HK-2 (cell line): ENCODE data around the gene NAXE.
"Not testable (repeated sequence)": the region's sequence is repeated elsewhere in the genome, so short reads cannot be mapped to it uniquely, and the experiment has no call there.

ENCODE experiments used
- DNase-seq: peaks from one replicate; pipeline ENCODE4 v3.0.0-alpha.2; 2018; ENCODE audit not compliant: unreplicated experiment

The NAXE gene

DNA sequence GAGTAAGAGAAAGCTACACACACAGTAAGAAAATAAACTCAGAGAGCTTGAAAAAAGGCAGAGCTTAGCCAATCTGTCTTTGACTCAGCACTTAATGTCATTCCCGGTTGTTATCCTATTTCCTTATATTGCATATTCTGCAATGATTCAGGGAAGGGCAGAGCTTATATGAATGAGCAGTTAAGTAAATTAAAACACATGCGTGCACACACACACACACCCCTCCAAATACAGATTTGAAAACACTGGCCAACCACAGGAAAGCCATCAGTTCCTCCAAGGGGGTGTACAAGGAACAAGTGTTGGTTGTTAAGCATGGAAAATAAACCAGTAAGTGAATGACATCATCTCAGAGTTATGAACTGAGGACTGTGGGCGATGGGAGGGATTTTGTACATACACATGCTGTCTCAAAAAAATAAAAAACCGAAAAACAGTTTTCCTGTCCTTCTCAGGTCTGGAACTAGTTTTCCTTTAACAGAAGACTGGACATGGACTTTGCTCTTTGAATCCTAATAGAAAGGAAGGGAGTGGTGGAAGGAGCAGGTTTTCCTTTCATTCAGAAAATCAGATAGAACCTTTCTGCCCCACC lies 20.2 kb upstream of the NAXE start:
- peak; percentile 34 for DNase-seq

- peak; percentile 85 for DNase-seq
Measured at GRCh38 chr1:156571919-156572662, 19.5 kb upstream of the NAXE start, which contains the start of gene IQGAP3. Gene IQGAP3 (minus strand): TSS chr1:156572565. CDS start chr1:156572529, 36 bp downstream.

DNA sequence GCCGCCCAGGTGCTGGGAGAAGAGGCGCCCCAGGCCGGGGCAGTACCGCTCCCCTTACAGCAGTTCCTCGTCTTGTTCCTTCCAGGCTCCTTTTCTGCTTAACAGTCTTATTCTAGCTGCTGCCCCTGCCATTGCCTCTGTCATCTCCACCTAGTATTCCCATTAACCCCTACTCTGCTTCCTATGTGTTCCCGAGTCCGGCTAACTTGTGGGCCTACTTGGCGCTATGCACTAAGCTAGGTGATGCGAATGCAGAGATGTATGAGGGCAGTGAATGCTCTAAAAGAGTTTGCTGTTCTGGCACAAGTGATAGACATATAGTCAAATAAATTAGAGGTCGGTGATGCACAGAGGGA lies 18.9 kb upstream of the NAXE start:
- DNase-seq: no peak

DNA sequence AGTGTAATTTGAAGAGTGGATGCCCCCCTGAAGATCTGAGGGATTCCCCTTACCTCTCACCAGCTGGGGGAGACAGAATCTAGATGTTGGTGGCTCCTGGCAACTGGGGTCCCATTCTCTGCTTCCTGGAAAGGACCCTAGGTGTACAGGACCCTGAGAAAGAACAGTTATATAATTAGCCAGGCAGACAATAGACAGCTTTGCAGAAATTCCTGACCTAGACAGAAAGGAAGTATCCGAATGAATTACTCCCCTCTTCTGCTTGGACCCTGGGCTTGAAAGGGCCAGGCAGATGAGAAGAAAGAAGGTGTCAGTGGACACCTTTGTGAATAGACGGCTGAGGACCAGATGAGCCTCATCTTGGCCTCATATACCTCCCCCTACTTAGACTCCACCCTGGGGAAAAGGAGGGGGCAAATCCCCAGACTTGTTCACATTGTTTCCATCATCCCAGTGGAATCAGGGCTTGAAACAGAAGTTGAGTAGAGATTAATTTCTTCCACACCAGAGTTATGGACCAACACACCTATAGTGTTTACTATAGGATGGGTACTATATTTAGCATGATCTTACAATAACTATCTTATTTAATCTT lies 17.4 kb upstream of the NAXE start:
- DNase-seq: no peak

DNA sequence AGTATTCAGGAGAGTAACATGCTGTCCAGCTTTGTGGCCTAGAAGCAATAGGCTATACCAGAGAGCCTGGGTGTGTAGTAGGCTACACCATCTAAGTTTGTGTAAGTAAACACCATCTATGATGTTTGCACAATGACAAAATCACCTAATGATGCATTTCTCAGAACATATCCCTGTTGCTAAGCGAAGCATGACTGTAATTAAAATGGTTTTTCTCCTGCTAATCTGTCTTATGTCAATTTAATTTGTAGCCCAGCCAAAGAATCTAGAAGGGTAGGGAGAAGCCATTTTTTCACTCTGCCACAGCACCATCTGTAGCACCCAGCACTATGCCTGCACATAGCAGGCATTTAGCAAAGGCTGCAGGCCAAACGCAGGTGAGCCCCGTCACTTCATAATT lies 14.0 kb upstream of the NAXE start:
- no peak for DNase-seq

DNA sequence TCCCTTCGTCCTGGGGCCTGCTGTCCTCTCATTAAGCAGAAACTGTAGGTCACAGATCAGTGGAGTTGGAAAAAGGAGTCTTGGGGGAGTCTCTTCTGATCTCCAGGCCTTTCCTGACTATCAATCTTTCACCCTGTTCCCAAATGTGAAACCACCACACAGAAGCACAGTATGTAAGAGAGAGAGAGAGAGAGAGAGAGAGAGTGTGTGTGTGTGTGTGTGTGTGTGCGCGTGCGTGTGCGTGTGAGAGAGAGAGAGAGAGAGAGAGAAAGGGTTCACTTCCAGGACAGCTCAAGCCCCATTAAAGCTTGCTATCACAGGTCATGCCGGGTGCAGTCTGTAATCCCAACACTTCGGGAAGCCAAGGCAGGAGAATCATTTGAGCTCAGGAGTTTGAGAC lies 13.5 kb upstream of the NAXE start:
- DNase-seq: no peak

- no peak for DNase-seq
Measured at GRCh38 chr1:156579472-156579871, 12.1 kb upstream of the NAXE start, which contains the start of gene TTC24. Gene TTC24 (plus strand): TSS chr1:156579723. CDS start chr1:156581365, 1,642 bp downstream.

- no peak for DNase-seq
Measured at GRCh38 chr1:156581661-156582387, 9.8 kb upstream of the NAXE start.

- DNase-seq: no peak
Measured at GRCh38 chr1:156582388-156583017, 9.1 kb upstream of the NAXE start.

- DNase-seq: peak; percentile 61
Measured at GRCh38 chr1:156583821-156584622, 7.6 kb upstream of the NAXE start.

GRCh38 chr1:156584813-156585212 lies 6.8 kb upstream of the NAXE start:
- DNase-seq: no peak

GRCh38 chr1:156586323-156586722 lies 5.3 kb upstream of the NAXE start:
- no peak for DNase-seq

GRCh38 chr1:156586892-156587477 lies 4.6 kb upstream of the NAXE start:
- DNase-seq: no peak

- not testable (repeated sequence) for DNase-seq
Measured at GRCh38 chr1:156587927-156588326, 3.6 kb upstream of the NAXE start.

DNA sequence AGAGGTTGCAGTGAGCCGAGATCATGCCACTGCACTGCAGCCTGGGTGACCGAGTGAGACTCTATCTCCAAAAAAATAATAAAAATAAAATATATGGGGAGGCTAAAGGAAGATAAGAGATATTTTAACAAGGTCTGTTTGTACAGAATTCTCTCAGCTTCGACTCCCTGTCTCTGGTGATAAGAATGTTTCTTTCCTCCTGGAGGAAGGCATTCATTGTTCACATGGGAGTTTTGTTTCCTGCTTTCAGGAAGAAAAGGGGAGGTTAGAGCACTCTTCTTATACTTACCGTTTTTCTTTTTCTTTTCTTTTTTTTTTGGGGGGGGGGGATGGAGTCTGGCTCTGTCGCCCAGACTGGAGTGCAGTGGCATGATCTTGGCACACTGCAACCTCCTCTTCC lies 2.0 kb upstream of the NAXE start:
- no peak for DNase-seq

DNA sequence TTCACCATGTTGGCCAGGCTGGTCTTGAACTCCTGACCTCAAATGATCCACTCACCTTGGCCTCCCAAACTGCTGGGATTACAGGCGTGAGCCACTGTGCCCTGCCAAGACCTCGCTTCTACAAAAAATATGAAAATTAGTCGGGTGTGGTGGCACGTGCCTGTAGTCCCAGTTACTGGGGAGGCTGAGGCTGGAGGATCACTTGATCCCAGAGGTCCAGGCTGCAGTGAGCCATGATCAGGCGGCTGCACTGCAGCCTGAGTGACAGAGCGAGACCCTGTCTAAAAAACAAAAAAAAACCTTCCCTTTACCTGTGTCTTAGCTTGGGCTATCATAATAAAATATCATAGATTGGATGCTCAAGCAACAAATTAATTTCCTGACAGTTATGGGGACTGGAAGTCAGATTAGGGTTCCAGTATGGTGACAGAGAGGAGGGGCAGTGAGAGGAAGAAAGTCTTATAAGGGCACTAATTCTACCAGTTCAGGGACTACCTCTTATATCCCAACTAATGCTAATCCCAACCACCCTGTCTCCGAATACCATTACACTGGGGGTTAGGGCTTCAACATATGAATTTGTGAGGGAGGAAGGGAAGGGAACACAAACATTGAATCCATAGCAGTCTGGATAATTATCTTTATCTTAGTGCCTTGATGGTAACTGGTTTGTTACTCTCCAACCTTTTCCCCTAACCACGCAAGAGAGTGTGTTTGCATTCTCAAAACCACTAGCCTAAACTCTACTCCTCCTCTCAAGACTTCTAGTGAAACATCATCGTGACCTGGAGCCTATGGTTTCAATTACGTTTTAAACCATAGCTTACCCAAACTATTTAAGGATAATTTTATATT lies 1.0 kb upstream of the NAXE start:
- DNase-seq: no peak

DNA sequence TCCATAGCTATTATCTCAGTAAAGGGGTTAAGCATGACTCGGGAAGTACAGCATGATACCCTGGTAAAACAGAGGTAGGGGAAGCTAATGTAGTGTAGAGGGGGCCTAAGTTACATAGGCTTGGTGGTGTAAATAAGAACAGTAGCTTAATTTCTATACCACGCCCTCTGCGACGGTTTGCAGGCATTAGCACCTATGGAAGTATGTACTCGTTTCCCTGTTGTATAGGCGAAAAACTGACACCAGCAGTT lies 470 bp upstream of the NAXE start:
- DNase-seq: no peak

DNA sequence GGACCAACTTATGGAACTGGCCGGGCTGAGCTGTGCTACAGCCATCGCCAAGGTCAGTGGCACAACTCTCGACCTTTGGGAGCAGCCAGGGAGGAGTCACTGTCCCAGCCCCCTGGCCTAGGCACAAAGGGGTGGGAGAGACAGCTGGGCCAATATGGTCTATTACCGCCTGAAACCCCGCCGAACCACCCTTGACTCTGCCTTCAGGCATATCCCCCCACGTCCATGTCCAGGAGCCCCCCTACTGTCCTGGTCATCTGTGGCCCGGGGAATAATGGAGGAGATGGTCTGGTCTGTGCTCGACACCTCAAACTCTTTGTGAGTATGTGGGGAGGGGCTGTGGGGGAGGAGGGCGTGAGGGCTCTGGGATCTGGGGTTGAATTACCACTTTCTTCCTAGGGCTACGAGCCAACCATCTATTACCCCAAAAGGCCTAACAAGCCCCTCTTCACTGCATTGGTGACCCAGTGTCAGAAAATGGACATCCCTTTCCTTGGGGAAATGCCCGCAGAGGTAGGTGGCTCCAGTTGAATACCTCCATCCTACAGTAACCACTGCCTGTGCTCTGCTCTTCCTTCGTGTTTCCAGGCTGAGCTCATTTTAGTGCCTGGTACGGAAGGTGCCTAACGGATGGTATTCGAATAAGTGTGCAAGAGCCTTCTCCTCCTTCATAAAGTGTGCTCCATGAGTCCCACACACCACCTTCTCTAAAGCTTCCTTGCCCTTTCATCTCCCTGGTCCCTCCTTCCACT lies 758 bp downstream of the NAXE start:
- DNase-seq: no peak

GRCh38 chr1:156592910-156593660 lies 1.5 kb downstream of the NAXE start:
- no peak for DNase-seq
